A673 (cell line): ENCODE results near the gene RFTN1.

ENCODE experiments used
- EZH2 ChIP-seq: fragments of 200-600 bp; sonication (generic); IDR thresholded peaks from 2 replicates; pipeline ENCODE4 v1.6.1; 2017; ENCODE audit warnings: borderline replicate concordance, low read depth, mild to moderate bottlenecking, mixed read lengths, antibody characterized with exemption, low read length; ENCODE audit not compliant: poor library complexity, severe bottlenecking
- TF ChIP-seq, protein P1 (sequence below): fragments of 300-800, 200-600 bp; sonication (generic); conservative IDR thresholded peaks from 2 replicates; pipeline ENCODE4 v1.5.1; 2017; ENCODE audit warnings: low read depth, mild to moderate bottlenecking, antibody characterized with exemption, low read length, moderate library complexity, mixed read lengths

DNA sequence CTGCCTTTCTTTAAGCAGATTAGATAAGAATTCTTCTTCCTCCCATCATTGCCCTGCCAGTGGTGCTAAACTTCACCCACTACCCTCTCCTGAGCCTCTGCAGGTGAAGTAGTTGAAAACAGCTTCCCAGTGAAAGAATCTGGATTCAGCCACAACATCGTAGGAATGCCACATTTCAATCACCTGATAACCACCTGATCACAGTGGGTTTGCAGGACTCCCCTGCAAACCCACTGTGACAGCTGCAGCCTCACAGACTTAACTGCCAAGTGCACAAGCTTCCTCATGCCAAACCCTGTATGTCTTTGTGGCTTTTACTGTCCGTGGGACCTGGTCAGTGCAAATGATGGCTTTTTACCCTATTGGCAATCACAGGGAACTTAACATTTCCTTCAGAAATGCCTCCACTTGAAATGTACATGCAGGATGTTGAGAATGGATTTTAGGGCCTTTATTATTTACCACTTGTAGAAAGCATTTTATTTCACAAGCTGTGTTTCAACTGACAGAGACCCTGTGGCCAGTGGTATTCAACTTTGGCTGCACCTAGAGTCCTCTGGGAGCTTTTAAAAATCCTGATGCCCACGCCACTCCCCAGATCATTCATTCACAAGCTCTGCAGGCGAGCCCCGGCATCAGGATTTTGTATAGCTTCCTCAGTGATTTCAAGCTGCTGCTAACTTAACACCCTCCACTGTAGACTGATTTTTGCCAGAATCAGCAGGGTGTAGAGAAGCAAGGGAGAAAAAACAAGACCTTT, 199.4 kb downstream of the RFTN1 start:
- TF ChIP-seq, protein P1, sequence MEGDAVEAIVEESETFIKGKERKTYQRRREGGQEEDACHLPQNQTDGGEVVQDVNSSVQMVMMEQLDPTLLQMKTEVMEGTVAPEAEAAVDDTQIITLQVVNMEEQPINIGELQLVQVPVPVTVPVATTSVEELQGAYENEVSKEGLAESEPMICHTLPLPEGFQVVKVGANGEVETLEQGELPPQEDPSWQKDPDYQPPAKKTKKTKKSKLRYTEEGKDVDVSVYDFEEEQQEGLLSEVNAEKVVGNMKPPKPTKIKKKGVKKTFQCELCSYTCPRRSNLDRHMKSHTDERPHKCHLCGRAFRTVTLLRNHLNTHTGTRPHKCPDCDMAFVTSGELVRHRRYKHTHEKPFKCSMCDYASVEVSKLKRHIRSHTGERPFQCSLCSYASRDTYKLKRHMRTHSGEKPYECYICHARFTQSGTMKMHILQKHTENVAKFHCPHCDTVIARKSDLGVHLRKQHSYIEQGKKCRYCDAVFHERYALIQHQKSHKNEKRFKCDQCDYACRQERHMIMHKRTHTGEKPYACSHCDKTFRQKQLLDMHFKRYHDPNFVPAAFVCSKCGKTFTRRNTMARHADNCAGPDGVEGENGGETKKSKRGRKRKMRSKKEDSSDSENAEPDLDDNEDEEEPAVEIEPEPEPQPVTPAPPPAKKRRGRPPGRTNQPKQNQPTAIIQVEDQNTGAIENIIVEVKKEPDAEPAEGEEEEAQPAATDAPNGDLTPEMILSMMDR = no peak
- no peak for TF ChIP-seq EZH2
